ENCODE results near the gene SLIT1.

SLIT1 gene

DNA sequence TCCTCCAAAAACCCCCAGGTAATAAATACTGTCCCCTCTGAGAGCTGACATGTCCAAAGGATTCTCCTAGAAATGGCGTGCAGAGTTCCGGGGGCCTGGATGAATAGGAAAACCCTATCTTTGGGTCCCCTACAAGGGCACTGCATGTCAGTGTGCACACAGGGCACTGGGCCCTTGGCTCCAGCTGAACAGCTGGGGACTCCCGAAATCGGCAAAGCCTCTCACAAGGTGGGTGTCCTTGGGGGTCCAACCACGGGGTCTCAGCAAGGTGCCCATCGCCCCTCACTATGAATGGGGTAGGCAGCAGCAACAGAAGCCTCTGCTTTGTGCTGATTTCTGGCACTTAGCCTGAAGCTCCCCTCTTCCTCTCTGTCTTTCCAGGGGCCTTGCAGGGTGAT, 46.1 kb downstream of the SLIT1 start:
- DNase-seq (ENCODE audit: low read depth in 2 of 2) = no peak

DNA sequence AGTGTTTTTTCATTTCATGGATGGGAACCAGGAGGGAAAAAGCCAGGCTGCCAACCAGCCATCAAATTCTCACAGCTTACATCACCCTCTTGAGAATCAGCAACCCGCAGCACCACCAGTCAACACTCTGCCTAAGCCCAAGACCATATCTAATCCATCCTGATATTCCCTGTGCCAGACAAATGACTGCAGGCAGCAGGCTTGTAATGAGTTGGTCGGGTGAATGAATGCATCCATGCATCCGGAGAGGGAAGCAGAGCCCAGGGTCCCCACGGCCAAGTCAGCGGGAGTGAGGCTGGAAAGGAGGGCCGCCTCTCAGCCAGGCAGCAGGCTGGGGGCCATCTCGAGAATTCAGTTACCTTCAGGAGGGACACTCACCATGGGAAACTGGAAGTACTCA, 46.9 kb downstream of the SLIT1 start:
- DNase-seq (ENCODE audit: low read depth in 2 of 2) = no peak

DNA sequence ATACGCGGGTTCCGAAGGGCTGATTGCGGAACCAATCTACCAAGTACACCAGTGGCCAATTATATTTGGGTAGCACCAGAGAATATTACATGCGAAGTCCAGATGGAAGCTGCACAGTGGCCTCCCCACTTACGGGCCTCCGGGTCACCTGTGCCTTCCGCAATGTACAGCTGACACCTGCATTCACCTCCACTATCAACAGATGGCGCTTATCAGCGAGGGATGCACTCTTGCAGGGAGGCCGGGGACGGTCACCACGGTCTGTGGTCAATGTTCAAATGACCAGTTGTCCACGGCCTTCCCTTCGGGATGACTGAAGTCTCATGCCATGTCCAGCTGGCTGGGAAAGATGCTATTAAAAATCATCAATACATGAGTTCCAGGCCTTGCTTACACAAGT, 47.6 kb downstream of the SLIT1 start:
- no peak for DNase-seq (ENCODE audit: low read depth in 2 of 2)

DNA sequence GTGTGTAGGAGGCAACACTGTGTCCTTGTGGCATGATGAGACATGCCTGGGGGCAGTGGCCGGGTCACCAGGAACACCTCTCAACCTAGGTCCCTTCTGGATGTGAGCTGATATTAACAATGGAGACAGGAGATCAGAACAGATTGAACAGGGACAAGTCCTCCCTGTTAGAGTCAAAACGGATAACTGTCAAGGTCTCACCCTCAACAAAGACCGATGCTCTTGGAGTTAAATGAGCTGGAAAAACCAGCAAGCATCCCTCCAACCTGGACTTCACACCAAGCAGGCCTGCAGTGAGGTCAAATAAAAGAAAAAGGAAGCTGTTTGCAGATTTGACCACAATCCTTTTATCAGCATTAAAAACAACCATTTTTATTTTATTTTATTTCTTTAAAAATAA, 49.0 kb downstream of the SLIT1 start:
- no peak for DNase-seq (ENCODE audit: low read depth in 2 of 2)

DNA sequence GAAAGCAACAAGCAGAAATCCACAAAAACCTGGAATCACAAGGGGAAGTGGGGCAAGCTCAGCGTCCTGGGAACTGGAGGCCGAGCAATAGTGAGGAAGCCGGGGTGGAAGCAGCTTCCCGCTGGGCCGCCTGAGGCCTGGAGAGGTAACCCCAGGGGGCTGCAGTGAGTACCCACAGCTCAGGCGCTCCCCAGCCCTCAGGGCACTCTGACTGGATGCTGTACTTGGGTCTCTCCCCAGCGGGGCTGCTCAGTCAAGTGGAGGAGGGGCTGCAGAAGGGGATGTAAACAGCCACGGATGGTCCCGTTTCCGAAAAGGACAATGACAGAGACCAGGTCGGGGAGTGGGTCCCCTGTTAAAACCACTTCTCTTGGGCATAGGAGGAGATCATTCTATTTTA, 50.3 kb downstream of the SLIT1 start:
- no peak for DNase-seq (ENCODE audit: low read depth in 2 of 2)

DNA sequence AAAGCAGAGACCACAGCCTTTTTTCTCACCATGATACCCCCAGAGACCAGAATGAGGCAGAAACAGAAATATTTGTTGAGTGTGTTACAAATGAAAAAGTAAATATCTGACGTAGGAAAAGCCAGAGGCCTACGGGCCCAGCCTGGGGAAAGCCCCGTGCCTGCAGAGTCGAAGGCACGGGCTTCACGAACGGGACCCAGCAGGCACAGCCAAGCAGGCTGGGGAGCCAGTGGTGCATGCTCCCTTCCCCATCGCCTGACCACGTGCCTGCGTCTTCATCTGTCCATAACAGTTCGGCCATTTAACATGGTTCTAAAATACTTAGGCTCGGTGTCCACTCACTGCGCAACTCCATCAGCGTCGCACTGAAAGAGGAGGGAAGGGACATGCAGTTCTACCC, 50.8 kb downstream of the SLIT1 start:
- no peak for DNase-seq (ENCODE audit: low read depth in 2 of 2)

DNA sequence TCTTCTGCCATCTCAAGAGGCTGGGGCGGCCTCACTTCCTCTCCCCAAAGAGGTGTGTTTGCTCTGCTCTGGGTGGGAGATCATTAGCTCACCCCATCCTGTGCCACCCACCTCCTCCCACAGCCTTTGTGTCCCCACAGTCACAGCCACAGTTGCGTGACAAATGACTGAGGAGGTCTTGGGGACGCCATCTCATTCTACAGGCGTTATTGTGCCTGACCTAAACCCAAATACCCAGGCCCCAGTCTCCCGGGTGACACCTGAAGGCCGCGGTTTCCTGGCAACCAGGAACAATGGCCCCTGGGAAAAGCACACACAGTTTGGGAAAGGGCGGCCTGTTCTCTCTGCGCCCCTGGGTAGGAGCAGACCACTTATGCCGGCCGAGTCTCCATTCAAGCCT, 51.6 kb downstream of the SLIT1 start:
- DNase-seq (ENCODE audit: low read depth in 2 of 2) = no peak

DNA sequence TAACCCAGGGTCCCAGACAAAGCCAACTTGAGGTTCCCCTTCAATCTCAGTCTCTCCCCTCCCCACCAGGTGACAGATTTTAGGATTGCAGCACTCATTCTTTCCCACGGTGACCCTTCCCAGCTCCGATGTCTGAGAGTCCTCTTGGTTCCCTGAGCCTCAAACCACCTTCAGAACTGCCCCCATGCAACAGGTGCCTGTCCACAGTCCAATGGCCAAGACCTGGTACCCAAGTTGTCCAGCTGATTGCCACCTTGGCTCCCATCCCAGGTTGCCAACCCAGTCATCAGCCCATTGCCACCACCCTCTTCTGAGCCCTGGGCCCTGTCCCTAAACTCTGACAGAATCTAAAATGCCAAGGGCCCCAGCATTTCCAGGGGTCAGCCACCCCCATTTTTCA, 53.5 kb downstream of the SLIT1 start:
- DNase-seq (ENCODE audit: low read depth in 2 of 2) = no peak

DNA sequence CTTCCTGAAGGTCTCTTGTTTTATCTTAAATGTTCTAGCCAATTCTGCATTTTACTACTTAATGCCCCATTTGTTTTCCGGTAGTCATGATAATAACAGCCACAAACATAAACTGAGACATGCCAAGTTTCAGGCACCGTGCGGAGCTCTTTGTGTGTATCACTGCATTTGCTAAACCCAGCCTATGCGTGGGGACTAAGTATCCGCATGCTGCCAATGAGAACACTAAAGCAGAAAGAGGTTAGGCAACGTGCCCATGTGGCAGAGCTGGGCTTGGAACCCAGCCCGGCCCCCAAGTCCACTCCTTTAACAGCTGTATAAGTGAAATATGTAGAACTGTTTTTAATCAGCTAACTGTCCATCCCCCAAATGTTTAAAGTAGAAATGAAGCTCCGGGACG, 54.1 kb downstream of the SLIT1 start:
- DNase-seq (ENCODE audit: low read depth in 2 of 2) = no peak

DNA sequence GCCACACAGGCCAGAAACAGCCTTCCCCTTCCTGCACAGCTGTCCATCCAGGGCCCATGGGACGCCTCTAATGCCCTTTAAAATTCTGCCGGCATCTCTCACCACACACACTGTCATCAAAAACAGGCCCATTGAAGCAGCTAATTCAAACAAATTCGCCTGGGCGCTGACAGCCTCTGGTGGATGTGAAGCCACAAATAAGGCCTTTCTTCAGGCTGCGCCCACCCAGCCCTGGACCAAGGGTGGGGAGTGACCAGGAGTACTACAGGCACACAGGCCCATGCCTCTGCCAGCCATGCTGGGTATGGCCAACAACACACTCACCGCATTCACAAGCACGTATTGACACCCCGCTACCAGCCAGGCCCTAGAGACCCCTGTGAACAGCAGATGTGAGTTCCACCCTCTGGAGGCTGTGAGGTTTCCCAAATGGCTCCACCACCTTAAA, 54.6 kb downstream of the SLIT1 start:
- DNase-seq (ENCODE audit: low read depth in 2 of 2) = no peak

DNA sequence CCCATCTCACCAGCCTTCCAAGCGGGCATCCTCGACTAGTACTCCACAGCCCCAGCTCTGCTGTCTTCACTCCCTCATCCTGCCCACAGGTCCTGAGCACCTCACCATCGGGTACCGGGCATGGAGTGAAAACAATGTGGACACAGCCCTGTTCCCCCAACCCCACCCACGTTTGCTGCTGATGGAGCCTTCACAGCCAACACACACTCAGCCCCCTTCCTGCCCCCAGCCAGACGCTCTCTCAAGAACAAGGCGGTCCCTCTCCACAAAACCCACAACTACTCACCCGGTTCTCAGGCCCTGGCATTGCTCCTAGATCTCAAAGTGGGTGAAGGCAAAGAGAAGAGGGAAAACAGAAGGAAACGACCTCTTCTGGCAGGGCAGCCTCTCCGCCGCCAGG, 56.1 kb downstream of the SLIT1 start:
- DNase-seq (ENCODE audit: low read depth in 2 of 2) = no peak

DNA sequence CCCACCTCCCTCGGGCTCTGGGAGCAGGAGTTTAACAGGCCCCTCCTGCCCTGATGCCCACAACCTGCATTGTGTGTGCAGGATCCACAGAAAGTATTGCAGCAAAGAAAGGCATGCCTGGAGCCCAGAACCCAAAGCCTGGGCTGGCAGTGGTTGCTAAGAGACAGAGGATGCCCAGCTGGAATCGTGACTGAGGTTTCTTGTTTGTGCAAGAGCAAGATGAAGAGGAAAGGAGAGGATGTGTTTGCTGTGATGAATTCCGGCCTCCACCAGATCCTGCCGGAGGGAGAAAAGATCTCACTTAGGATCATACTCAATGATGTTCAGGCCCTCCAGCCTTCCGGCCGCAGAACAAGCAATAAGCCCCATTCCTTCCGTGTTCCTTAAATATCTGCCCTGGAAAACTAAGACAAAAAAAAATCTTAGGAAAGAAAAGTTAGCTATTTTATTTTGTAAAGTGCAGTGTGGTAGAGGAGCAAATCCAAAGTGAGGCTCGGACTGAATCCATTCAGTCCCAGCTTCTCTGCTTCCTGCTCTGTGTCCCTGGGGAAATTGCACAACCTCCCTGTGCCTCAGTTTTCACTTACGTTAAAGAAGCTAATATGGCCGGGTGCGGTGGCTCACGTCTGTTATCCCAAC, 57.1 kb downstream of the SLIT1 start:
- DNase-seq (ENCODE audit: low read depth in 2 of 2) = no peak

DNA sequence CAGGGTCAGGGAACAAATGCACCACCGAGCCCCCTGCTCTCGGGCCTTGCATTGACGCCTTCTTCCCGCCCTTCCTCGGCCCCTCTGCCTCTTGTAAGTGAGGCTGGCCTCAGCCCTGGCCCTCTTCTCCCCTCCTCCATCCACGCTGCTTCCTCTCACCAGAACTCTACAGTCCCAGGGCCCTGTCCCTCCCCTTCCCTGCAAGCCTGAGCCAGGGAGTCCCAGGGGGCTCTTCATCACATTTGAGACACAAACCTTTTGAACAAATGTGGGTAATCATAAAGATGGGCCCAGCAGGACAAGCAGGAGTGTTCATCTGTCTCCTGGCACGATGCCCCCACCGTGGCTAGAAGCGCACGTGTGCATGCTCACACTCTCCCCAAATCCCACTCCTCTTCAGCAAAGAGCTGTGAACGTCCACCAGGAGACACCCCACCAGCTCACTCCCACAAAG, 57.7 kb downstream of the SLIT1 start:
- DNase-seq (ENCODE audit: low read depth in 2 of 2) = no peak

DNA sequence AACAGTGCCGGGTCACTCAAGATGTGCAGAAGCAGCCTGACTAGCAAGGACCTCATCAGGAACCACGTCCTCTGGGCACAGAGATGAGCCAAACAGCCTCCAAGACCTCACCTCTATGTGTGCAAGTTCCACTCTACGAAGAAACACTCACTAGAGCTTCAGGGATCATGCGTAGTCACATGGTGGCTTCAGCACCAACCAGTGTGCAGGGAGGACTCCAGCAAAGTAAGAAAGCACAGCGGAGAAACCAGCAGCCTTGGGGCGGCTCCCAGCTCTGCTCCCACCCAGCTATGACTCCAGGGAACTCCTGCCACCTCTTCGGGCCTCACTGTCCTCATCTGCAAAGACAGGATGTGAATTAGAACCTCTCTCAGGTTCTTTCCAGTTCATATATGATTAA, 58.2 kb downstream of the SLIT1 start:
- no peak for DNase-seq (ENCODE audit: low read depth in 2 of 2)

DNA sequence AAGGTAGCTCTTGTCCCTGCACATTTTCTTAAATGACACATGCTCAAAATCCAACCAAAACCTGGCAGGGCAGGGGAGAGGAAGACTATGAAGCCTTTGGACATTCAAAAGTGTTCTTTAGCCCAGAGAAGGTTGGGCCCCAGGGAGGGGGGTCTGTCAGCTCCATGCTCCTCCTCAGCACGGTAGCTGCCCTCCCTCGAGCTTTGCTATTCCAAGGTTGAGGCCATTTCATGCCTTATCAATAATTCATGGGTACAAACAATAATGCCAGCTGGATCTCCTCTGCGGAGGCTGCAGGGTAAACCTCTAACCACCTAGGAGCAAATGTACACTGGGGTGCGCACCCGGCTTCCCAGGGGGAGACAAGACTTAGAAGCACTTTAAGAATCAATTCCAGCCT, 61.5 kb downstream of the SLIT1 start:
- DNase-seq (ENCODE audit: low read depth in 2 of 2) = no peak

DNA sequence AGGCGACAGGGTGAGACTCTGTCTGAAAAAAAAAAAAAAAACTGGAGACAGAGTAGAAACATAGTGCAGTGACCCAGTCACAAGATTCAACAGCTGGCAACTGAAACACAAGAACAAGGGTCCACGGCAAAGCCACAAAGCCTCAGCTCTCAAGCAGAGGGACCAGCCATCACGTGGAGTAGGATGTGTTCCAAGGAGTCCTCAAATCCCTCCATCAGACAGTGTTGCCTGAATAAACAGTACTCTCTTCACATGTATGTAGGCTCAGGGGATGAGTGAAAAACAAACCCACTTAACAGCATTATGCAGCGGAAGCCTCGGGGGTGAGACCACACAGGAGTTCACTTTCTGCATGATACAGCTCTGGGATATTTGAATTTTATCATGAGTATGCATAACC, 62.0 kb downstream of the SLIT1 start:
- DNase-seq (ENCODE audit: low read depth in 2 of 2) = no peak

DNA sequence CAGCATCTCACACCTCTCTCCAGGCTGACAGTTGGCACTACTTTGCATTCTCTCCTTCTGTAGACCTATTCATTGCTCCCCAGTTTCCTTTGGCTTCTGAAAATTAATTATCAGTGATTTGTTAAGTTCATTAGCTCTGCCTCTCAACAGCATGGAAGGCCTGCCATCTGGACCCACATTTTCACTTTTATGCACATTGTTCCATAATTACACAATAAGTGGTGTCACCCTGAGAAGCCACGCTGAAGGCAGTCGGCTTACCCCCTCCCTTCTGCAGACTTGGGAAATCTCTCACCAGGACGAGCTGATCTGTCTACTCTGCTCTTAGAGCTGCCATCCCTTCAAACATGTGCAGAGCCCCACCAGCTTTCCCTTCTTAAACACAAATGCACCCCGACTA, 64.7 kb downstream of the SLIT1 start:
- no peak for DNase-seq (ENCODE audit: low read depth in 2 of 2)

DNA sequence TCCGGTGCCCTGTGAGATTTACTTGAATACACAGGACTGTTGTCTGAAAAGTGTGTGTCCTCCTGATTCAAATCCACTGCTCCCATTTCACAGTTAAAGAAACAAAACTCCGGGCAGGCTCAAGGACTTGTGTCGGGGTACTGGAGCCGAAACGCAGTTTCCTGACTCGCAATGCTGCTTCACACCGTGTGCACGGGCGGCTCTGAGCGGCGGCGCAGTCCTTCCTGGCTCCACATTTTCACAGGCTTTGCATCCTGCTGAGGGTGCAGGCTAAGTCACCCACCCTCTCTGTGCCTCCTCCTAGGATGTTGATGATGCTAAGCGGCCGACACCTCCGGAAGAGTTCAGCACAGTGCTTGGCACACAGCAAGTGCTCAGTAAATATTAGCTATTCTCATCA, 65.4 kb downstream of the SLIT1 start:
- no peak for DNase-seq (ENCODE audit: low read depth in 2 of 2)

DNA sequence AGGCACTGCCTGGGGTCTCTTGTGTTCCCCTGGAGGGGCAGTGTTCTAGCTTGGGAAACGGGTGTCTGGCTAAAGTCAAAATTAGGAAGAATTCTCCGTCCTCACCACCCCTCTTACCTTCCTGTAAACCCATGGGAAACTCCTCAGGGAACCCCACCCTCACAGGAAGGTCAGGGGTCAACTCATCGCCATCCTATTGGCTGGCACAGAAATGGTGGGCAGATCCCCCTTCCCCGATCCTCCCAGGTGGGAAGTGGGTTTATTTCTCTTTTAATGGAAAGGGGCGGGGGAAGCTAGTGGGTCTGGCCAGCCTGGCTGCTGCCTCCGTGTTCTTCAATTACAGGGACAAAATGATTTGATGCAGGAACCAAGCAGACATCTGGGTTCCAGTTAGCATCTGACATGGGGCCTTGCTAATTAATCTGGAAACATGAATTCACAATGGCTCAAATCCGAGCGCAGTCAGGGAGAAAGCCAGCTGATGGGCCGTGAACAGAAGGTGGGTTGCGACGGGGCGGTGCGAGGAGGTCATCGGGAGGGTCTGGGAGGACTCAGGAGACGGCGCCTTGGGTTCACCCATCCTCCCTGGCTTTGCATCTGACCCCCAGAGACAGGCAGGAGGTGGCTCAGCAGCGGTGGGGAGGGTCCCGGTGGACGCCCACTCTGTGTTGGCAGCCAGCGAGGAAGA, 66.6 kb downstream of the SLIT1 start:
- no peak for DNase-seq (ENCODE audit: low read depth in 2 of 2)

DNA sequence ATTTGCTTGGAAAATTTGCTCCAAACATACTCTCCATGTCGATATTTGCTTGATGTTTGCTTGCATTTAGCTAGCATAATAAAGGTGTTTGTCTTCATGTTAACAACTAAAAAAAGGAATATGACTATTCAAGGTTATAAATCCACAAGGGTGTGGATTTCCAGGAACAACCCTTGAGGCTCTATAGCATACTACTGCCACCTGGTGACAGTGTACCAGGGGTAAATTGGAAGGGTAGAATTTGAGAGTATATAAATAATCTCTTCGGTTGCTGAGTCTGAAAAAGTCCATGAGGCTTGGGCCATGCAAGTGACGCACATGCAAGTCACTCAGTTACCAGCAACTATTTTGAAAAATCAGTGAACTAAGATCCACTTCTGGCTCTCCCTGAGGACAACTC, 68.4 kb downstream of the SLIT1 start:
- no peak for DNase-seq (ENCODE audit: low read depth in 2 of 2)

DNA sequence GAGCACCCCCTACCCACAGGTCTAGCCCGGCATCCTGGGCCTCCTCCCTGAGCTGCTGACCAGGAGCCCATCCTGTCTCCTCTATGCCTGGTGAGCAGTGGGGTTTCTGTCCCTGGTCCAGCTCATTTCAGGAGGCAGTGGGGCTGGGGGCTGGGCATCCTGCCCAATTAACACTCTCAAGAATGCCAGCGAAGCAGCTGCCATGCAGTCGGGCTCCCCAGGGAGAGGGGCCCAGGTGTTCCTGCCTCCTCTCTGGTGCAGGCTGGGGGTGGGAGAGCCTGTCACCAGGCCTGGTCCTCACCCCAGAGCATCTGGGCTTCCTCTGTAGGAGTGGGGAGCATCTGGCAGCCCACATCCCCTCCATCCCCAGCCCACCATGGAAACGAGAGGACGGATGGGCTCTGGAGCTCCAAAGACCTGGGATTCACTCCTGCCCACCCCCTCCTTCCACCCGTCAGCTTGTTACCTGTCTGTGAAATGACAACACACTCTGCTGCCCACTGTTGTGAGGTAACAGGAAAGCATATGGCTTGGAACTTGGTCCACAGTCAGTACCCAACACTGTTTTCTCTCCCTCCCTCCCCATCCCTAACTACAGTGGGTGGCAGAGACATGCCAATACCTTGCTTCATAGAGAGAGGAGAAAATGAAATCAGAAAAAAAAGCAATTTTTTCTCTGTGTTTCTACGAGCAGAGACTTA, 69.1 kb downstream of the SLIT1 start:
- no peak for DNase-seq (ENCODE audit: low read depth in 2 of 2)

DNA sequence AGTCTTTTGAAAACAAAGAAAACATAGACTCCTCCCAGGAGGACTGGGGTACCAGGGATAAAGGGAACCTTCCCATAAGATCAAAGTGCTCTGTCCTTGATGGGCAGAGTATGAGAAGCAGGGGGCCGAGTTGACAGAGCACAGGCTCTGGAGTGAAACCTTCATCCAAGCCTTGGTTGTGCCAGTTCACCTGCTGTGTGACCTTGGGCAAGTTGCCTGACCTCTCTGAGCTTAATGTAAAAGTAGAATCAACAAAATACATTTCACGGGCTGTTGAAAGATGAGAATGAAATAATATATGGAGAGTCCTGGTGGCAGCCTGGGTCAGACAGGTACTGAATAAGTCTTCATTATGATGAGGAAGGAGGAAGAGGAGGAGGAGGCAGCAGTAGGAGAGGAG, 69.9 kb downstream of the SLIT1 start:
- no peak for DNase-seq (ENCODE audit: low read depth in 2 of 2)

DNA sequence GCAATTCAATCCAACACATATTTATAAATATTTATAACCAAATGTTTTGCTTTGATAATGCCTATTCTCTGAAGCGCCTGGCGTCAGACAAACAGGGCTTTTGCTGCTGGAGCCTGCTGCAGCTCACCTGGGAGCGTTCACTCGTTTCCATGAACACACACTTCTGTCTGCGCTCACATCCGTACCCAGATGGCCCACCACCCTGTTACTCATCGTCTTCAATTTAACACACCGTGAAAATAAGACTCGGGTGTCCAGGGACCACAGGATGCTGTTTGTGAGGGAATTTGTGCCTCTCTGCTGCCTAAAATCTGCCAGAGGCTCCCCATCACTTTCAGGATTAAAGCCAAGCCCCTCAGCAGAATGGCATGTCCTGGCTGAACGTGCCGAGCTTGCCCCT, 74.1 kb downstream of the SLIT1 start:
- no peak for DNase-seq (ENCODE audit: low read depth in 2 of 2)
